Effector memory CD8-positive, alpha-beta T cell (primary cell): ENCODE results near the gene GRIK2.

Source experiments
- ATAC-seq: fragments of 150-1000 bp; cut with Tn5 transposase; replicated peaks from 2 replicates; pipeline ENCODE4 v1.10.0; 2021; ENCODE audit warnings: mild to moderate bottlenecking, moderate library complexity
- DNase-seq, 3 experiments: peaks; one replicate each; pipeline ENCODE4 v3.0.0; 2021
- H3K27ac Mint-ChIP-seq, 2 donors: one replicate each; pipeline ENCODE4 v1.8.0; 2022; ENCODE audit warnings: mild to moderate bottlenecking in 2 of 2, mixed read lengths in 2 of 2, moderate library complexity in 2 of 2
- H3K27me3 Mint-ChIP-seq, 2 donors: one replicate each; pipeline ENCODE4 v1.8.0; 2022; ENCODE audit warnings: mixed read lengths in 2 of 2
- H3K36me3 Mint-ChIP-seq: one replicate; pipeline ENCODE4 v1.8.0; 2022; ENCODE audit warnings: mild to moderate bottlenecking, moderate library complexity, mixed read lengths; ENCODE audit not compliant: insufficient read depth
- H3K4me1 Mint-ChIP-seq, 2 donors: one replicate each; pipeline ENCODE4 v1.8.0; 2022; ENCODE audit warnings: low read depth in 2 of 2, mixed read lengths in 2 of 2
- H3K4me3 Mint-ChIP-seq, 2 donors: one replicate each; pipeline ENCODE4 v1.8.0; 2022; ENCODE audit warnings: mild to moderate bottlenecking in 2 of 2, mixed read lengths in 2 of 2, moderate library complexity in 2 of 2
- H3K9me3 Mint-ChIP-seq, 2 donors: one replicate each; pipeline ENCODE4 v1.8.0; 2022; ENCODE audit warnings: mixed read lengths in 2 of 2

GRIK2 gene

GRCh38 chr6:101711518-101711917 lies 318.0 kb downstream of the GRIK2 start:
- no peaks in the 10 kb centered on the region for H3K36me3 Mint-ChIP-seq
- H3K27me3 Mint-ChIP-seq: no peaks in the 10 kb centered on the region
- H3K4me1 Mint-ChIP-seq: no peaks in the 10 kb centered on the region
- H3K4me3 Mint-ChIP-seq: no peak overlapping the region
- ATAC-seq: no peak
- H3K9me3 Mint-ChIP-seq: no peaks in the 10 kb centered on the region
- DNase-seq: no peak
- no peak overlapping the region for H3K27ac Mint-ChIP-seq

- H3K36me3 Mint-ChIP-seq: no peaks in the 10 kb centered on the region
- no peaks in the 10 kb centered on the region for H3K4me1 Mint-ChIP-seq
- no peak overlapping the region for H3K27ac Mint-ChIP-seq
- ATAC-seq (no peak), DNase-seq (no peak)
- no peaks in the 10 kb centered on the region for H3K27me3 Mint-ChIP-seq
- no peak overlapping the region for H3K4me3 Mint-ChIP-seq
- H3K9me3 Mint-ChIP-seq: no peaks in the 10 kb centered on the region
Measured at GRCh38 chr6:101716387-101716786, 322.9 kb downstream of the GRIK2 start.

GRCh38 chr6:101716810-101717209 lies 323.3 kb downstream of the GRIK2 start:
- H3K27me3 Mint-ChIP-seq: no peaks in the 10 kb centered on the region
- no peak for ATAC-seq
- H3K4me1 Mint-ChIP-seq: no peaks in the 10 kb centered on the region
- no peak for DNase-seq
- no peaks in the 10 kb centered on the region for H3K9me3 Mint-ChIP-seq
- H3K4me3 Mint-ChIP-seq: no peak overlapping the region
- no peaks in the 10 kb centered on the region for H3K36me3 Mint-ChIP-seq
- no peak overlapping the region for H3K27ac Mint-ChIP-seq

- ATAC-seq (no peak), DNase-seq (no peak)
- no peaks in the 10 kb centered on the region for H3K27me3 Mint-ChIP-seq
- no peak overlapping the region for H3K4me3 Mint-ChIP-seq
- no peak overlapping the region for H3K27ac Mint-ChIP-seq
- no peaks in the 10 kb centered on the region for H3K9me3 Mint-ChIP-seq
- no peaks in the 10 kb centered on the region for H3K36me3 Mint-ChIP-seq
- no peaks in the 10 kb centered on the region for H3K4me1 Mint-ChIP-seq
Measured at GRCh38 chr6:101719521-101719920, 326.0 kb downstream of the GRIK2 start.

GRCh38 chr6:101722471-101722870 lies 329.0 kb downstream of the GRIK2 start:
- H3K4me1 Mint-ChIP-seq: peaks cover 0 to 2% of the 10 kb centered on the region in 2 donors
- no peak for DNase-seq
- no peak for ATAC-seq
- H3K27ac Mint-ChIP-seq: no peak overlapping the region
- H3K4me3 Mint-ChIP-seq: no peak overlapping the region
- H3K27me3 Mint-ChIP-seq: no peaks in the 10 kb centered on the region
- no peaks in the 10 kb centered on the region for H3K36me3 Mint-ChIP-seq
- H3K9me3 Mint-ChIP-seq: no peaks in the 10 kb centered on the region

GRCh38 chr6:101722991-101723579 lies 329.6 kb downstream of the GRIK2 start:
- no peaks in the 10 kb centered on the region for H3K27me3 Mint-ChIP-seq
- H3K4me3 Mint-ChIP-seq: no peak overlapping the region
- H3K27ac Mint-ChIP-seq: no peak overlapping the region
- no peaks in the 10 kb centered on the region for H3K9me3 Mint-ChIP-seq
- no peak for ATAC-seq
- H3K4me1 Mint-ChIP-seq: peaks cover 0 to 4% of the 10 kb centered on the region in 2 donors
- no peak for DNase-seq
- no peaks in the 10 kb centered on the region for H3K36me3 Mint-ChIP-seq

- H3K4me3 Mint-ChIP-seq: no peak overlapping the region
- H3K36me3 Mint-ChIP-seq: no peaks in the 10 kb centered on the region
- H3K27ac Mint-ChIP-seq: no peak overlapping the region
Measured at GRCh38 chr6:101728388-101728787, 334.9 kb downstream of the GRIK2 start.

GRCh38 chr6:101728956-101729355 lies 335.4 kb downstream of the GRIK2 start:
- H3K36me3 Mint-ChIP-seq: no peaks in the 10 kb centered on the region
- H3K27ac Mint-ChIP-seq: no peak overlapping the region
- H3K9me3 Mint-ChIP-seq: no peaks in the 10 kb centered on the region
- ATAC-seq (no peak), DNase-seq (no peak)
- peaks cover 0 to 9% of the 10 kb centered on the region in 2 donors for H3K4me1 Mint-ChIP-seq
- H3K27me3 Mint-ChIP-seq: no peaks in the 10 kb centered on the region
- no peak overlapping the region for H3K4me3 Mint-ChIP-seq

More at GRCh38 chr6:101728388-101728787, 334.9 kb downstream of the GRIK2 start:
- ATAC-seq (no peak), DNase-seq (no peak)
- Mint-ChIP-seq H3K9me3 (no peaks in the 10 kb centered on the region), H3K4me1 (peaks cover 0 to 9% of the 10 kb centered on the region in 2 donors), H3K27me3 (no peaks in the 10 kb centered on the region)

GRCh38 chr6:101730954-101731353 lies 337.4 kb downstream of the GRIK2 start:
- H3K9me3 Mint-ChIP-seq: peaks cover 0 to 2% of the 10 kb centered on the region in 2 donors
- no peaks in the 10 kb centered on the region for H3K27me3 Mint-ChIP-seq
- peaks cover 0 to 9% of the 10 kb centered on the region in 2 donors for H3K4me1 Mint-ChIP-seq
- H3K4me3 Mint-ChIP-seq: peak overlapping the region in 1 of 2 donors; percentile 74
- no peaks in the 10 kb centered on the region for H3K36me3 Mint-ChIP-seq
- ATAC-seq (no peak), DNase-seq (no peak)
- H3K27ac Mint-ChIP-seq: peak overlapping the region in 1 of 2 donors; percentile 2

- Mint-ChIP-seq H3K4me3 (no peak overlapping the region), H3K4me1 (peaks cover 0 to 5% of the 10 kb centered on the region in 2 donors), H3K36me3 (no peaks in the 10 kb centered on the region), H3K9me3 (peaks cover 0 to 4% of the 10 kb centered on the region in 2 donors), H3K27ac (no peak overlapping the region), H3K27me3 (no peaks in the 10 kb centered on the region)
- DNase-seq (no peak), ATAC-seq (no peak)
Measured at GRCh38 chr6:101733899-101734298, 340.4 kb downstream of the GRIK2 start.

GRCh38 chr6:101738481-101738880 lies 345.0 kb downstream of the GRIK2 start:
- H3K9me3 Mint-ChIP-seq: peaks cover 0 to 4% of the 10 kb centered on the region in 2 donors
- ATAC-seq (no peak), DNase-seq (no peak)
- H3K27ac Mint-ChIP-seq: no peak overlapping the region
- no peaks in the 10 kb centered on the region for H3K36me3 Mint-ChIP-seq
- H3K27me3 Mint-ChIP-seq: no peaks in the 10 kb centered on the region
- H3K4me3 Mint-ChIP-seq: no peak overlapping the region
- no peaks in the 10 kb centered on the region for H3K4me1 Mint-ChIP-seq

GRCh38 chr6:101740631-101741030 lies 347.1 kb downstream of the GRIK2 start:
- Mint-ChIP-seq H3K27me3 (no peaks in the 10 kb centered on the region), H3K36me3 (no peaks in the 10 kb centered on the region), H3K27ac (no peak overlapping the region), H3K4me1 (no peaks in the 10 kb centered on the region), H3K9me3 (peaks cover 0 to 3% of the 10 kb centered on the region in 2 donors), H3K4me3 (no peak overlapping the region)
- ATAC-seq (no peak), DNase-seq (no peak)

GRCh38 chr6:101741474-101742171 lies 348.1 kb downstream of the GRIK2 start:
- H3K36me3 Mint-ChIP-seq: no peaks in the 10 kb centered on the region
- H3K9me3 Mint-ChIP-seq: peaks cover 0 to 3% of the 10 kb centered on the region in 2 donors
- H3K27ac Mint-ChIP-seq: no peak overlapping the region
- H3K4me1 Mint-ChIP-seq: no peaks in the 10 kb centered on the region
- no peaks in the 10 kb centered on the region for H3K27me3 Mint-ChIP-seq
- ATAC-seq (no peak), DNase-seq (no peak)
- no peak overlapping the region for H3K4me3 Mint-ChIP-seq

- ATAC-seq: no peak
- Mint-ChIP-seq H3K4me3 (no peak overlapping the region), H3K36me3 (no peaks in the 10 kb centered on the region), H3K4me1 (no peaks in the 10 kb centered on the region), H3K9me3 (no peaks in the 10 kb centered on the region), H3K27me3 (no peaks in the 10 kb centered on the region), H3K27ac (no peak overlapping the region)
- no peak for DNase-seq
Measured at GRCh38 chr6:101747160-101747559, 353.7 kb downstream of the GRIK2 start.
